ENCODE results near the gene ARMS2. TPM values are rescaled to one million over a fixed set of nuclear protein-coding genes. Genes with fewer than 3 reads are reported as not detected.
A peak's percentile ranks its signal among the peaks of the same experiment; 100 is the strongest.

ARMS2 gene
- total RNA-seq, 1 experiment from 2014 or later: not detected

- no peak for DNase-seq (ENCODE audit: low spot score)
Measured at GRCh38 chr10:122493761-122494160, 39.3 kb downstream of the ARMS2 start.

GRCh38 chr10:122494173-122494820 is 39.8 kb downstream of the ARMS2 start:
- no peak for DNase-seq (ENCODE audit: low spot score)

- no peak for DNase-seq (ENCODE audit: low spot score)
Measured at GRCh38 chr10:122494833-122495232, 40.4 kb downstream of the ARMS2 start.

- DNase-seq (ENCODE audit: low spot score): peak; percentile 25
Measured at GRCh38 chr10:122495406-122496340, 41.2 kb downstream of the ARMS2 start.

- DNase-seq (ENCODE audit: low spot score): no peak
Measured at GRCh38 chr10:122497241-122497640, 42.8 kb downstream of the ARMS2 start.

- DNase-seq (ENCODE audit: low spot score): no peak
Measured at GRCh38 chr10:122498521-122498920, 44.1 kb downstream of the ARMS2 start.

- no peak for DNase-seq (ENCODE audit: low spot score)
Measured at GRCh38 chr10:122499012-122499411, 44.6 kb downstream of the ARMS2 start.

GRCh38 chr10:122499491-122499941 is 45.1 kb downstream of the ARMS2 start:
- no peak for DNase-seq (ENCODE audit: low spot score)

GRCh38 chr10:122500194-122500593 is 45.7 kb downstream of the ARMS2 start:
- DNase-seq (ENCODE audit: low spot score): no peak

GRCh38 chr10:122500726-122501125 is 46.3 kb downstream of the ARMS2 start:
- DNase-seq (ENCODE audit: low spot score): no peak

GRCh38 chr10:122503012-122503411 is 48.6 kb downstream of the ARMS2 start:
- DNase-seq (ENCODE audit: low spot score): no peak

GRCh38 chr10:122503886-122504609 is 49.6 kb downstream of the ARMS2 start:
- DNase-seq (ENCODE audit: low spot score): no peak

GRCh38 chr10:122504610-122504950 is 50.1 kb downstream of the ARMS2 start:
- DNase-seq (ENCODE audit: low spot score): no peak

GRCh38 chr10:122505011-122505410 is 50.6 kb downstream of the ARMS2 start:
- DNase-seq (ENCODE audit: low spot score): no peak

GRCh38 chr10:122505885-122506645 is 51.6 kb downstream of the ARMS2 start:
- no peak for DNase-seq (ENCODE audit: low spot score)

Small RNA genes within 50 kb of the gene (small RNA-seq; reads per million reads assigned to genes)
- gene MIR3941: not detected

Other genes with a start within 250 kb of the ARMS2 start
- gene BTBD16, start 183.4 kb upstream of the ARMS2 start, total RNA-seq (2014; rRNA removed; shearing (Covaris generic)): 4.0 and 4.7 TPM in 2 replicates
- 13.0 and 15.8 TPM in 2 replicates for gene PLEKHA1, start 79.9 kb upstream of the ARMS2 start, total RNA-seq (2014; rRNA removed; shearing (Covaris generic))
- gene HTRA1, start 6.9 kb downstream of the ARMS2 start, total RNA-seq (2014; rRNA removed; shearing (Covaris generic)): not detected in 2 replicates
- 0.38 and 0.39 TPM in 2 replicates for gene DMBT1, start 106.1 kb downstream of the ARMS2 start, total RNA-seq (2014; rRNA removed; shearing (Covaris generic))
- gene C10orf120, start 245.2 kb downstream of the ARMS2 start, total RNA-seq (2014; rRNA removed; shearing (Covaris generic)): not detected in 2 replicates

Measured in HT-29 (cell line).